Suprapubic skin (tissue), 4 donors: ENCODE results near the gene PSMB3. TPM values are rescaled to one million over a fixed set of nuclear protein-coding genes. Genes with fewer than 3 reads are reported as not detected.

Experiments
- DNase-seq, 2 donors: peaks; one replicate each; pipeline ENCODE4 v3.0.0-alpha.2; 2019; ENCODE audit warnings: low spot score in 2 of 2
- H3K27ac ChIP-seq: fragments of 200-600 bp; sonication (generic); one replicate; pipeline ENCODE4 v1.5.1; 2019
- H3K27me3 ChIP-seq: fragments of 200-600 bp; sonication (generic); one replicate; pipeline ENCODE4 v1.5.1; 2019
- H3K36me3 ChIP-seq: fragments of 200-600 bp; sonication (generic); one replicate; pipeline ENCODE4 v1.5.1; 2019
- H3K4me1 ChIP-seq: fragments of 200-600 bp; sonication (generic); one replicate; pipeline ENCODE4 v1.5.1; 2019
- H3K4me3 ChIP-seq: fragments of 200-600 bp; sonication (generic); one replicate; pipeline ENCODE4 v1.5.1; 2019; ENCODE audit warnings: mild to moderate bottlenecking
- H3K9me3 ChIP-seq: fragments of 200-600 bp; sonication (generic); one replicate; pipeline ENCODE4 v1.5.1; 2019
- EP300 ChIP-seq: sonication (generic); formaldehyde crosslinking; IDR thresholded peaks from one replicate; pipeline ENCODE4 v1.6.1; 2017; ENCODE audit warnings: antibody characterized with exemption
- POLR2A ChIP-seq, 2 donors: fragments of 450-650 bp; IDR thresholded peaks; one replicate each; pipeline ENCODE4 v1.6.1; 2017; ENCODE audit warnings: antibody characterized with exemption in 2 of 2, mild to moderate bottlenecking in 2 of 2, moderate library complexity in 2 of 2
- POLR2AphosphoS5 ChIP-seq, 3 donors: sonication (generic); formaldehyde crosslinking; IDR thresholded peaks; one replicate each; pipeline ENCODE4 v1.6.1; 2017; ENCODE audit warnings: antibody characterized with exemption in 3 of 3
- WGBS: methylation state at CpG from one replicate; pipeline ENCODE4 v1.1.5; 2018; 5-methylcytosine and 5-hydroxymethylcytosine counted together
- total RNA-seq, 4 donors: library from RNA; depleted of rRNA; stranded (reverse); fragments of >200 nt; gene quantifications; one replicate each; pipeline ENCODE4 v1.1.0, GENCODE V29; 2016
- TF ChIP-seq, protein P1 (sequence below), 2 donors: fragments of 200-600 bp in 1 of 2; fragments of 450-650 bp in 1 of 2; sonication (generic) in 1 of 2; IDR thresholded peaks; one replicate each; pipeline ENCODE4 v1.5.1; 2016 to 2019; ENCODE audit warnings: antibody characterized with exemption in 2 of 2, mild to moderate bottlenecking in 1 of 2, moderate library complexity in 1 of 2

Gene PSMB3
- total RNA-seq, 4 donors from 2014 or later = 106 to 186 (median 162) TPM

DNA sequence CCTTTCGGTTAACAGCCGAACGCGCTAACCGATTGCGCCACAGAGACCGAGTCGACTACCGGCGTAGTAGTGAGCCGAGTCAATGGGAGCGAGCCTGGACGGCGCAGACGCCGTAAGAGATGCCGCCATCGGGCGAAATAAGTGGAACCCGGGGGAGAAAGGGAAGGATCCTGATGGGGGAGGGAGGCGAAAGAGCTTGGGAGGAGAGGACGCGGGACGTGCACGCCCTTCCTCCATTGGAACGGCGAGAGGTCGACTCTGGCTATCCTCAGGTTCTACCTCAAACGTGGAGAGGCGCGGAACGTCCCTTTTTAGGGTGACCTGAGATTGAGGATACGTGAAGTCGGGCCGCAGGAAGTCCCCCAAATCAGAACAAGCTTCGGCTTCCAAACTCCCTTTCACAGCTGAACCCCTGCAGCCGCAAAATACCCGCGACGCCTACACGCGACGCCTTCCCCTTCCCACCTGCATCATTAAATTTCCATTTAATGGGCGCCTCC is 683 bp upstream of the PSMB3 start:
- Histone ChIP-seq H3K27me3 (no peaks in the 10 kb centered on the region), H3K36me3 (peaks cover 21% of the 10 kb centered on the region), H3K4me1 (peaks cover 60% of the 10 kb centered on the region), H3K4me3 (peak overlapping the region; percentile 96), H3K9me3 (no peaks in the 10 kb centered on the region), H3K27ac (peak overlapping the region; percentile 92)
- WGBS = 0% methylated on average over 34 of the region's 44 CpGs
- peak; percentile 90 to 92 for DNase-seq
- TF ChIP-seq POLR2AphosphoS5 (IDR thresholded peaks at IDR 0.05) = peak; percentile 51 to 86 (median 72)
- TF ChIP-seq, protein P1, sequence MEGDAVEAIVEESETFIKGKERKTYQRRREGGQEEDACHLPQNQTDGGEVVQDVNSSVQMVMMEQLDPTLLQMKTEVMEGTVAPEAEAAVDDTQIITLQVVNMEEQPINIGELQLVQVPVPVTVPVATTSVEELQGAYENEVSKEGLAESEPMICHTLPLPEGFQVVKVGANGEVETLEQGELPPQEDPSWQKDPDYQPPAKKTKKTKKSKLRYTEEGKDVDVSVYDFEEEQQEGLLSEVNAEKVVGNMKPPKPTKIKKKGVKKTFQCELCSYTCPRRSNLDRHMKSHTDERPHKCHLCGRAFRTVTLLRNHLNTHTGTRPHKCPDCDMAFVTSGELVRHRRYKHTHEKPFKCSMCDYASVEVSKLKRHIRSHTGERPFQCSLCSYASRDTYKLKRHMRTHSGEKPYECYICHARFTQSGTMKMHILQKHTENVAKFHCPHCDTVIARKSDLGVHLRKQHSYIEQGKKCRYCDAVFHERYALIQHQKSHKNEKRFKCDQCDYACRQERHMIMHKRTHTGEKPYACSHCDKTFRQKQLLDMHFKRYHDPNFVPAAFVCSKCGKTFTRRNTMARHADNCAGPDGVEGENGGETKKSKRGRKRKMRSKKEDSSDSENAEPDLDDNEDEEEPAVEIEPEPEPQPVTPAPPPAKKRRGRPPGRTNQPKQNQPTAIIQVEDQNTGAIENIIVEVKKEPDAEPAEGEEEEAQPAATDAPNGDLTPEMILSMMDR (IDR thresholded peaks at IDR 0.05) = no peak

DNA sequence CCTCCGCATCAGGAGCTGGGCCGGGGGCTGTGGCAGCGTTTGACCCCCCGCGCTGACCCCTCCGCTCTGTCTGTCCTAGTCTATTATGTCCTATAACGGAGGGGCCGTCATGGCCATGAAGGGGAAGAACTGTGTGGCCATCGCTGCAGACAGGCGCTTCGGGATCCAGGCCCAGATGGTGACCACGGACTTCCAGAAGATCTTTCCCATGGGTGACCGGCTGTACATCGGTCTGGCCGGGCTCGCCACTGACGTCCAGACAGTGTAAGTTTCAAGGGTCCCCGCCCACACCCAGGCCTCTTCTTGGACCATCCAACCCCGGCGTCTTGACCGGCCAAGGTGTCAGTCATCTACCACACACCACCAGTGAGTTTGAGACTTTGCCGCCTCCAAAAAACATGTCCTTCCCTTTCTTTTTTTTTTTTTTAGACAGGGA is 548 bp downstream of the PSMB3 start:
- H3K27me3 ChIP-seq = no peaks in the 10 kb centered on the region
- peak overlapping the region; percentile 96 for H3K4me3 ChIP-seq
- no peaks in the 10 kb centered on the region for H3K9me3 ChIP-seq
- TF ChIP-seq, protein P1 (IDR thresholded peaks at IDR 0.05) = no peak
- TF ChIP-seq POLR2A (IDR thresholded peaks at IDR 0.05) (no peak), EP300 (no peak), POLR2AphosphoS5 (IDR thresholded peaks at IDR 0.05) (no peak)
- no peak for DNase-seq
- peaks cover 54% of the 10 kb centered on the region for H3K4me1 ChIP-seq
- H3K36me3 ChIP-seq = peaks cover 33% of the 10 kb centered on the region
- peak overlapping the region; percentile 92 for H3K27ac ChIP-seq
- 12% methylated on average over 18 of the region's 22 CpGs for WGBS

DNA sequence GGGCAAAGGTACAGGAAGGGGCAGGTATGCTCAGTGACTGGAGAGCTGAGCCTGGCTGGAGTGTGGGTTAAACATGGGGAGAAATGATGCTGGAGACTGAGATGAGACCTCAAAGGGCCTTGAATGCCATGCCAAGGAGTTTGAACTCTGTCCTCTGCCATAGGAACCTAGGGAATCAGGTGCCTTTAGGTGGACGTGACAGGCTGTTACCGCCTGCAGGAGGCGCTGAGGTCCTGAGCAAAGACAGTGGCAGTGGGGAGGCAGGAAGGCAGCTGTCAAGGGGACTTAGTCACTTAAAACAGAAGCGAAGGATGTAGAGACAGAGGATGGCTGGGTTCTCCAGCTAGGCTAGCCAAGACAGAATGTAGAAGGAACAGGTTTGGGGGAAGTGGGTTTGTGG is 9.1 kb downstream of the PSMB3 start:
- no peak for DNase-seq

GRCh38 chr17:38762231-38762630 is 9.7 kb downstream of the PSMB3 start:
- 87% methylated on average over 3 of the region's 3 CpGs for WGBS
- DNase-seq = no peak
- Histone ChIP-seq H3K4me3 (no peak overlapping the region), H3K36me3 (peaks cover 96% of the 10 kb centered on the region), H3K4me1 (no peaks in the 10 kb centered on the region), H3K9me3 (no peaks in the 10 kb centered on the region), H3K27ac (no peak overlapping the region), H3K27me3 (no peaks in the 10 kb centered on the region)
- TF ChIP-seq POLR2A (IDR thresholded peaks at IDR 0.05) = no peak
- TF ChIP-seq, protein P1 (IDR thresholded peaks at IDR 0.05) = no peak
- TF ChIP-seq EP300 = no peak
- TF ChIP-seq POLR2AphosphoS5 (IDR thresholded peaks at IDR 0.05) = no peak

More for the DNA sequence above, 9.1 kb downstream of the PSMB3 start:
- Histone ChIP-seq H3K27me3 (no peaks in the 10 kb centered on the region), H3K36me3 (peaks cover 96% of the 10 kb centered on the region), H3K4me3 (no peak overlapping the region), H3K9me3 (no peaks in the 10 kb centered on the region), H3K27ac (no peak overlapping the region), H3K4me1 (no peaks in the 10 kb centered on the region)
- 81% methylated on average over 4 of the region's 4 CpGs for WGBS
- TF ChIP-seq, protein P1 (IDR thresholded peaks at IDR 0.05) = no peak
- TF ChIP-seq POLR2AphosphoS5 (IDR thresholded peaks at IDR 0.05) (no peak), EP300 (no peak), POLR2A (IDR thresholded peaks at IDR 0.05) (no peak)

DNA sequence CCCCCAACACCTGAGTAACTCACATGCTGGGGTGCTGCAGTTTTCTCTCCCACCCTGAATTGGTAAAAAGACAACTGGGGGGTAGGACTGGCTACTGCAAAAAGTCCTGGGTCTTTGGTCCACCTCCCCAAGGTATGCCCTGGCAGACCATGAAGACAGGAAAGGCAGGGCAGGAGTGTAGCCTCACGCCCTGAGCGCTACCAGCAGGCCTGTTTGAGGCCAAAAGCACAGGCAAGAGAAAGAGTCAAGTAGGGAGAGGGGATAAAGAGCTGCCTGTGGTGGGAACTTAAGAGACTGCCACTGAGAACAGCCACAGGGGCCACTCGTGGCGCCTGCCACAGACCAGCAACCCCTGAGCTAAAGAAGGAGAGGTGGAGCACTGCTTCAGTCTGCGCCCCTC is 13.8 kb downstream of the PSMB3 start:
- no peaks in the 10 kb centered on the region for H3K9me3 ChIP-seq
- WGBS = 80% methylated on average over 5 of the region's 5 CpGs
- peaks cover 94% of the 10 kb centered on the region for H3K36me3 ChIP-seq
- H3K27ac ChIP-seq = no peak overlapping the region
- TF ChIP-seq, protein P1 (IDR thresholded peaks at IDR 0.05) = no peak
- TF ChIP-seq POLR2AphosphoS5 (IDR thresholded peaks at IDR 0.05) (no peak), POLR2A (IDR thresholded peaks at IDR 0.05) (no peak), EP300 (no peak)
- H3K4me1 ChIP-seq = no peaks in the 10 kb centered on the region
- H3K27me3 ChIP-seq = no peaks in the 10 kb centered on the region
- H3K4me3 ChIP-seq = no peak overlapping the region
- DNase-seq = no peak
